HTERT RPE-1 (cell line): ENCODE results near the gene L3MBTL4.
"Not testable (repeated sequence)": the region's sequence is repeated elsewhere in the genome, so short reads cannot be mapped to it uniquely, and the experiment has no call there.

Experiments used
- in situ Hi-C: fragments of 300-500 bp; cut with MboI; formaldehyde crosslinking; loops from 4 replicates; pipeline ENCODE4 v1.14.3; 2020; ENCODE audit warnings: low sequenced_read_pairs

Gene L3MBTL4

GRCh38 chr18:6054256-6054842 lies 360.4 kb downstream of the L3MBTL4 start:
- in situ Hi-C loops: no loop called here

GRCh38 chr18:6052449-6052913 lies 362.2 kb downstream of the L3MBTL4 start:
- in situ Hi-C loops: no loop called here

GRCh38 chr18:6047596-6047995 lies 367.1 kb downstream of the L3MBTL4 start:
- in situ Hi-C loops: not testable (repeated sequence)

GRCh38 chr18:6044773-6045172 lies 369.9 kb downstream of the L3MBTL4 start:
- in situ Hi-C loops: no loop called here

- in situ Hi-C loops: no loop called here
Measured at GRCh38 chr18:6044319-6044718, 370.4 kb downstream of the L3MBTL4 start.

- in situ Hi-C loops: no loop called here
Measured at GRCh38 chr18:6039055-6039454, 375.7 kb downstream of the L3MBTL4 start.

GRCh38 chr18:6031442-6031841 lies 383.3 kb downstream of the L3MBTL4 start:
- in situ Hi-C loops: no loop called here

GRCh38 chr18:6031002-6031401 lies 383.7 kb downstream of the L3MBTL4 start:
- in situ Hi-C loops: no loop called here

GRCh38 chr18:6024745-6025248 lies 389.9 kb downstream of the L3MBTL4 start:
- in situ Hi-C loops: no loop called here

- in situ Hi-C loops: no loop called here
Measured at GRCh38 chr18:6023551-6023950, 391.2 kb downstream of the L3MBTL4 start.

GRCh38 chr18:6022845-6023244 lies 391.9 kb downstream of the L3MBTL4 start:
- in situ Hi-C loops: no loop called here

- in situ Hi-C loops: no loop called here
Measured at GRCh38 chr18:6022074-6022444, 392.7 kb downstream of the L3MBTL4 start.

GRCh38 chr18:6021306-6022073 lies 393.2 kb downstream of the L3MBTL4 start:
- in situ Hi-C loops: no loop called here

GRCh38 chr18:6018671-6019070 lies 396.0 kb downstream of the L3MBTL4 start:
- in situ Hi-C loops: no loop called here

GRCh38 chr18:6017171-6017570 lies 397.5 kb downstream of the L3MBTL4 start:
- in situ Hi-C loops: no loop called here

GRCh38 chr18:6015364-6015763 lies 399.3 kb downstream of the L3MBTL4 start:
- in situ Hi-C loops: no loop called here

GRCh38 chr18:6013171-6013810 lies 401.4 kb downstream of the L3MBTL4 start:
- in situ Hi-C loops: no loop called here

- in situ Hi-C loops: no loop called here
Measured at GRCh38 chr18:6010921-6011320, 403.8 kb downstream of the L3MBTL4 start.

- in situ Hi-C loops: no loop called here
Measured at GRCh38 chr18:6010284-6010683, 404.4 kb downstream of the L3MBTL4 start.

- in situ Hi-C loops: no loop called here
Measured at GRCh38 chr18:6009756-6010155, 405.0 kb downstream of the L3MBTL4 start.

GRCh38 chr18:6004683-6005082 lies 410.0 kb downstream of the L3MBTL4 start:
- in situ Hi-C loops: no loop called here

- in situ Hi-C loops: no loop called here
Measured at GRCh38 chr18:6004119-6004518, 410.6 kb downstream of the L3MBTL4 start.
